ENCODE data around the gene CRTAC1.

CRTAC1 gene

DNA sequence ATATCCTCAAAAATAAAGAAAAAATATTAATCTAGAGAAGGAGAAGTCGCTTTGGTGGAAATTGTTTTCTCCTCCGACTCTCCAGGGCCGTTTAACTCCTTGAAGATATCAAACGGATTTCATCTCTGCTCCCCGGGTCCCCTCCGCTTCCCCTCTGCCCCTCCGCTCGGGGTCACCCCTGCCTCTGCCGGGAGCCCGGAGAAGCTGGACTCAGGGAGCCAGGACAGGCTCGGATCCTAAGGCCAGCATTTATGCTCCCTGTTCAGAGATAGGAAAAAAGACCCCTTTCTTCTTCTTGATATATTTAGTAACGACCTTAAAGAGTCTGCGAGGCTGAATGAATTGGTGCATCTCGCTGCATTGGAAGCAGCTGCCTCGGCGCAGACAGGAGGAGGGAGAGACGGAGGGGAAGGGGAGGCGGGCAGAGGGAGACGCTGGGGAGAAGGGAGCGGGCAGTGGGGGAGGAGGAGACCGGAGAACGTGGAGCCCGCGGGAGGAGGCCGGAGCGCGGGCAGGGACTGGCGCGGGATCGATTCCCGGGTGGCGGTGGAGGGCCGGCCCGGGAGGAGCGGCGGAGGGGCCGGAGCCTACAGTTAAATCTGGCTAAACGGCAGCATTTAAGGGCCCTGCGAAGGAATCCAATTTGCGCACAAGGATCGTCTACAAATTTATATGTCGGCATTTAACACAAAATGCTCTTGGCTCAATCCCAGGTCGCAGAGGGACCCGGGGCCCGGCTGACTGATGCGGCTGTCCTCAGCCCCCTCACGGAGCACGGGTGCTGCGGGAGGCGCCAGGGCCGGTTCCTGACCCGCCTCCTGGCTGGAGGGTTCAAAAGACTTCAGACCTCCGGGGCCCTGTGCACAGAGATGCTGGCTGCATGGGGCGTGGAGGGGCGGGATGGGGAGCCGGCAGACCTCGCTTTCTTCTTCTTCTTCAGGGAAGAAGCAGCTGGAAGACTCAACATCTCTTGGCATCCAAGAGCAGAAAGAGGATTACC lies 55.6 kb downstream of the CRTAC1 start:
- no peak for DNase-seq (ENCODE audit: low read depth)

DNA sequence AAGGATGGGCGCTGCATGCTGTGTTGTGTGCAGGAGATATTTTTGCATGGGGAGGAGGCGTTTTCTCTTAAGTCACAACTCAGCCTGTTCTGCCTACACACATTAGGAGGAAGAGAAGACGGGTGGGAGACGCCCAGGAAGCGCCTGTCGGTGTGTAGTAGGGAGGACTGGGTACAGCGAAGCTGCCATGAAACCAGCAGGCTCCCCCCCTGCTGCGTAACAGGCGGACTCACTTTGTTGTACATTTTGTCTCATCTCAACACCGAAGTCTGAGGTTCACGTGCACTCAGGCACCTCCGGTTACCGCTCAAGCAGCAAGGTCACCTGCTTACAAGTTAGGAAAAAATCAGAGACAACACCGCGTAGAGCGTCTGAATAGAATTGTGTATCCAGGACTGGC lies 56.3 kb downstream of the CRTAC1 start:
- DNase-seq (ENCODE audit: low read depth) = no peak

DNA sequence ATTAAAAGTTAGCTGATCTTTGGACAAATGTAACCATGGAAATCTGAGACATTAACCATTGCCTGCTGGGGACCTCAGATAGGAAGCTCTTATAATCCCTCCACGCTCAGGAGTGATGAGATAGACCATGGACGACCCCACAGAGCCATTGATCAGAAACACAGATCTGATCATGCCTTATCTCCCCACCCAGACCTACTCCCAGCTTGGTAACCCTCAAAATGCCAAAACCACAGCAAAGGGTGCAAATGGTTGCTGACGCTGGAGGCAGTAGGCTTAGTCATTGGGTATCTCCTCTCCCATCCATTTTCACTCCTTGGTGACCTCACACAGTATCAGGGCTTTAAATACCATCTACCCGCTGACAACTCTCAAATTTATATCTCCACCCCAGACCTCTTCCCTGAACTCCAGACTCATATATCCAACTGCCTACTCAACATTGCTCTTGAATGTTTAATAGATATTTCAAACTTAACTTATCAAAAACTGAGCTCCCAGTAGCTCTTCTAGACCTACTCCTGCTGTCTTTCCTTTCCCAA lies 60.8 kb downstream of the CRTAC1 start:
- no peak for DNase-seq (ENCODE audit: low read depth)

DNA sequence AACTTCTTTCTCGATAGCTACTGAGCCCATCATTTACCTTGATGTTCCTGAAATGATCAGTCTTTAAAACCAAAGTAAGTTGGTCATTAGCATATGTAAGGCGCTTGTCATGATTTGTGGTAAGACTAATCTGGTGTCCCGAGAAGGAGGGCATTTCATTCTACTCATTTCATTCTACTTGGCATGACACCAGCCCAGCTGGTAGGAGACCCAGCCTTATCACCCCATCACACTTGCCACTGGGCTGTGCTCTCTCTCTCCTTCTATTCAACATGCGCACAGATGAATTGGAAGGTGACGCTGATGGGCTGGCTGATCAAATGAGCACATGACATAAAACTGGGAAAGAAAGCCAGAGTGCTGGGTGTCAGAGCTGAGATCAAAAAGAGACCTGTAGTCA lies 65.7 kb downstream of the CRTAC1 start:
- DNase-seq (ENCODE audit: low read depth) = no peak

DNA sequence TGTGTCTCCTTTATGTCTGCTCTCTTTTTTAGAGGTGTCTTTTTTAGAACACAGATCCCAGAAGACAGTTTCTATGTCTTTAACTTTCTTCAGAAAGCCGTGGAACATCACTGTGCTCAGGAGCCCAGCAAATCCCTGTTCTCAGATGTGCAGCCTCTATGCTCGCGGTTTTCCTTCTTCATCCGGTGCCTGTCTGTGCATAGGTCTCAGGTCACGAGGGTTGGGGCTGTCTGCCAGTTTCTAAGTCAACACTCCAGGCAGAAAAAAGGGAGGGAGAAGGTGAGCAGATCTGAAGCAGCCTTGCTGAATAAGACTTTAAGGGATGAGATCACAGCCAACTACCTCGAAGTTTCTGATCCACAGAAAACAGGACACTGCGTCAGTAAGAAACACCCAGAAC lies 68.5 kb downstream of the CRTAC1 start:
- DNase-seq (ENCODE audit: low read depth) = no peak

DNA sequence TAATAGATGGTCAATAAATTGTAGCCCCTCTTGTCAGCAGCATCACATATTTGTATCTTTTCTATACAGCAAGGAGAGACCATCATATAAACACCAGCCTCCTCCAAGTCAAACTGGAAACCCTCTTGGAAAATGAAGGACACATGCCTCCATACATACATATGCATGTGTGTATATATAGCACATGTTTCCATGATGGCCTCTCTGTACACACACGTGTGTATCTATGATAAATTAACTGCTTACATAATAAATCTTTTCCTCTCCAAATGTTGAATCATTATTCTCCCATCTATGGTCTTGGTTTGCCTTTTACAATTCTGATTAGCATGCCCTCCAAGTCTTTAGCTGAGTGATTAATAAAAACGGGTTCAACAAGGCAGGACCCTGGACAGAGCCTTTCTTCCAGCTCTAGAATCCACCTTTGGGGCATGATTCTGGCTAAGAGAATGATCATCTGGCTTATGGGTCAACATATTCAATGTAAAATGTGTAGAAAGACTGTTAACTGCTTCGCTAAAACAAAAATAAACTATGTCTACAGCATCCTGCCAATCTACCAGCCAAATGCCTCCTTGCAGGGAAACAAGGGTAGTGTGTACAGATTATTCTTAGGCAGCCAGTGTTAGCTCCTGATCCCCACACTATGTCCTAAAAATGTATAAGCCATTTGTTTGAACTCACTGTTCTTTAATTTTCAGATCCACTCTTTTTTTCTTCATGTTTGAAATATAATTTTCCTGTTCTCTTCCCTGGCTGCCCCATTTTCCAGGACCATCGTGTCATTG lies 70.0 kb downstream of the CRTAC1 start:
- DNase-seq (ENCODE audit: low read depth) = no peak

DNA sequence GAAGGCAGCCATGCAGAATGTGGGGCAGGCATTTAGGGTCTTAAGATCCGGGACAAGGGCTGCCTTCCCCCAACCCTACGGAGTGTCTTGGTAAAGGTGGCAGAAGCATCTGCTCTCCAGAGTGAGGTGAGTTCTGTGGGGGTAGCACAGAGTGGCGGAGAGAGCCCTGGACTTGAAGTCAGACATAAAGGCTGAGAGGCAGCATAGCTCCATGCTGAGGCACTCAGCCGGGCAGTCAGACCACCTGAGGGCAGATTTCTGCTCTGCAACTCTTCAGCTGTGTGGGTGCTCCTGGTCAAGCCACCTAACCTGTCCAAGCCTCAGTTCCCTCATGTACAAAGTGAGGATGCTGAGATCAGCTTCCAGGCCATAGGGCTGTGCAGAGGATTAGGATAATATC lies 81.0 kb downstream of the CRTAC1 start:
- no peak for DNase-seq (ENCODE audit: low read depth)

DNA sequence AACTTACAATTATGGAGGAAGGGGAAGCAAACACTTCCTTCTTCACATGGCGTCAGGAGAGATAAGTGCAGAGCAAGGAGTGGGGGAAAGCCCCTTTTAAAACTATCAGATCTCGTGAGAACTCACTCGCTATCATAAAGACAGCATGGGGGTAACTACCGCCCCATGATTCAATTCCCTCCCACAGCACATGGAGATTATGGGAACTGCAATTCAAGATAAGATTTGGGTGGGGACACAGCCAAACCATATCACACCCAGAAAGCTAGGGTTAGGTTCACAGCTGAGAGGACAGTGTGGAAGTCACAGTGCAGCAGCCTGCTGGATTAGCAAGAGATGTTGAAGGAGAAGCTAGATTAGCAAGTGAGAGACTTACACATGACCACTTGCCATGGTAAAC lies 81.6 kb downstream of the CRTAC1 start:
- no peak for DNase-seq (ENCODE audit: low read depth)

DNA sequence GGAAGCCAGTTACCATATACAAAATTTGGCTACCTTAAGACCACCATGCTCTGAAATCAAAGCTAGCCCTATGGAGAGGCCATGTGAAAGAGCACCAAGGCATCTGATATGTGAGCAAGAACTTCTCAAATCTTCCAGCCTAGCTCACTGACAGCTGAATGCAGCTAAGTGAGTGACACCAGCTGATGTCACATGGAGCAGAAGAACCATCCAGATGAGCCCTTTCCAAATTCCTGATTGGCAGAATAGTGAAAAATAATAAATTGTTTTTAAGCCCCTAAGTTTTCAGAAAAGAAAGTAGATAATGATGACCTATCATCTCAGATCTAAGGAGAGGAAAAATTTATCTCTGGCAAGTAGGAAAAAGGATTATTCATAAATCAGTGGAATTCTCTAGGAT lies 85.6 kb downstream of the CRTAC1 start:
- no peak for DNase-seq (ENCODE audit: low read depth)

DNA sequence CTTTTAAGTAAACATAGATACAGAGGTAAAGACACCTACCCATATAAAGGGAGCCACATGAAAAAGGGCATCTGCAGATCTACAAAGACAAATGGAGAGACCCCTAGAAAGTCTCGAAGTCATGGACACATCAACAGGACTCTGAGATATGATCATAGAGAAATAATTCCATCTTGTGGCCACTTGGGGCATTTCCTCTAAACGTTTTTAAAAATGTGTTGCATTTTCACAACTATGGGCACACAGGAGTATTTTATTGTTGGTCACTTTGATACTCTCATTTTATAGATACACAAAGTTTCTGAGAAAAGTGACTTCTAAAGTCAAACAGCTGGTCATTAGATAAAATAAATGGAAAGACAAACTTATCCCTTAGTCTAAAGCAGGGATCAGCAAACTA lies 87.1 kb downstream of the CRTAC1 start:
- no peak for DNase-seq (ENCODE audit: low read depth)

DNA sequence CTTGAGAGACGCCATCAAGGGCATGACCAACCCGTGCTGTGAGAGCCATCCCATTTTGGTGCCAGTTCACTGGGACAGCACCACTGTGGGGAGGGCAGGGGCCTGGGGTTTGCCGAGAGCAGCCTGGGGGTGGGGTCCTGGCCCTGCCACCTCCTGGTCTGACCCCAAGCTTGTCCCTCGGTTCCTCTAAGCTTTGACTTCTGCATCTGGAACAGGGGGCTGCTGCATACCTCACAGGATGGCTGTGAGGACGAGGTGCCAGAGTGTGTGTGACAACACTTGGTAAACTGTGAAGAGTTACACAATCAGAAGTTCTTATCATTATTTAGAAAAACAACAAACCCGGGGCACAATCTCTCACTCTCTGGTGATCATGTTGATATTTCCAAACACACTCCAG lies 89.9 kb downstream of the CRTAC1 start:
- no peak for DNase-seq (ENCODE audit: low read depth)

DNA sequence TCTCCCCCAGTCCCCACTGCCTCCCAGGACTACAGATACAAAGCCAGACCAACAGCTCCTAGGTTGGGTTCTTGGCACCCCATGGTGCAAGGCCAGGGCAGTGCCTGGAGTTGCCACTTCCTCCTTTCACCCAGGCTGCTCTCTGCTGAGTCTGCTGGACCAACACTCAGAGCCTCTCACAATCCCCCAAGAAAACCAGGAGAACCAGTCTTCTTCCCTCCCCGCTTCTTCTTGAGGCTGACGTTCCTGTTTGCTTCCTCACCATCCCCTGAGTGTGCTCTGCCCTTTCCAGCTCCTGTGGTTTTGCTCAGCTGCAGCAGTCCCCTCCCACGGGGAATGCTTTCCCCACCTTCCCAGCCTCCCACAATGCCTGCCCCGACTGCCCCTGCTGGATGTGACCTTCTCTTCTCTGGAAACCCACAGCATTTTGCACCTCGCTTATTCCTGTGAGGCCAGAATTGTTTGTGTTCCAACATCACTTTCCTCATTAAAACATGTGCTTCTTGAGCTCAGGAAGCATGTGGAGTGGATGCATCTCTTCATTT lies 90.9 kb downstream of the CRTAC1 start:
- no peak for DNase-seq (ENCODE audit: low read depth)

DNA sequence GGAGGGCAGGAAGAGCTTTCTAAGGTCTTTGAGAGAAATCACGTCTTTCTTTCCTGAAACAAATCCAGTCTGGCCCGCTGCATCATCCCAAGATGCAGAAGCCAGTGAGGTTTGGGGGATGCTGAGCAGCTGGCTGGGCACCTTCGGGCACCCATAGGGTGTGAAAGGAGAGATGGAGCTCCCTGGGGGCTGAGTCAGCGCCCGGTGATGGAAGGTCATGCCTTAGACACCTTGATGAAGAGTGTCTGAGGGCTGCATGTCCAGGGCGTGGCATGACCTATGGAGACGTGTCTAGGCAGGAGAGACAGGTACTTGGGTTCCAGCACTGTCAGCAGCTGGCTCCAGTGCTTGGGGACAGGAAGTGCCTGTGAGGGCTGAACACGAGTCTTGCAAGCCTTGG lies 92.5 kb downstream of the CRTAC1 start:
- DNase-seq (ENCODE audit: low read depth) = no peak

DNA sequence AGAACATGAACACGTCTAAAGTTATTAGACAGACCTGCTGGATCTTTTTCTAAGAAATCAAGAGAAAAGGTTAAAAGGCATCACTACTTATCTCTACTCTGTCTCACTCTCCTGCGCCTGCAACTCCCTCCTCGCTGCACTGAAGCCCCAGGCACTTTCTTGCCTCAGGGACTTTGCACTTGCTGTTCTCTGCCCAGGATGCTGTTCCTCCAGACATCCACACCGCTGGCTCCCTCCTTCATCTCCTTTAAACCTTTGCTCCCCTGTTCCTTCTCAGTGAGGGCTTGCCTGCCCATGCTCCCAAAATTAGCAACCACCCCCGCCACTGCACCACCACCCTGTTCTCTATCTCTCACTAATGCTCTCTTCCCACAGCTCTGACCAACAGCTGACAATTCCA lies 93.4 kb downstream of the CRTAC1 start:
- no peak for DNase-seq (ENCODE audit: low read depth)

DNA sequence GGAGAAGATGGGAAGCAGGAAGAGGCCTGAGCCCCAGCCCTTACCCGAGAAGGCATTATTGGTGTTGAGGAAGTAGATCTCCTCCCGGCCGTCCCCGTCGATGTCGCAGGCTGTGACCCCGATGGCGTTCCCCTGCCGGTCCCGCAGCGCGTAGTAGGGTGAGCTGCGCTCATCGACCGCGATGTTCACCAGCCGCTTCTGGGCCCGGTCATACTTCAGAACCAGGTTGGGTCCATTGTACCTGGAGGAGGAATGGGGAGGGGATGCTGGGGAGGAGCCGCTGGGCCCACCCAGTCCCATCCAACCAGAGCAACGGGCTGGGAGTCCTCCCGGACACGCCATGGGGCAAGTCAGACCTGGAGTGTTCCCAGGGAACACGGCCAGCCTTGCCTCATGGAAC lies 94.3 kb downstream of the CRTAC1 start:
- DNase-seq (ENCODE audit: low read depth) = no peak

DNA sequence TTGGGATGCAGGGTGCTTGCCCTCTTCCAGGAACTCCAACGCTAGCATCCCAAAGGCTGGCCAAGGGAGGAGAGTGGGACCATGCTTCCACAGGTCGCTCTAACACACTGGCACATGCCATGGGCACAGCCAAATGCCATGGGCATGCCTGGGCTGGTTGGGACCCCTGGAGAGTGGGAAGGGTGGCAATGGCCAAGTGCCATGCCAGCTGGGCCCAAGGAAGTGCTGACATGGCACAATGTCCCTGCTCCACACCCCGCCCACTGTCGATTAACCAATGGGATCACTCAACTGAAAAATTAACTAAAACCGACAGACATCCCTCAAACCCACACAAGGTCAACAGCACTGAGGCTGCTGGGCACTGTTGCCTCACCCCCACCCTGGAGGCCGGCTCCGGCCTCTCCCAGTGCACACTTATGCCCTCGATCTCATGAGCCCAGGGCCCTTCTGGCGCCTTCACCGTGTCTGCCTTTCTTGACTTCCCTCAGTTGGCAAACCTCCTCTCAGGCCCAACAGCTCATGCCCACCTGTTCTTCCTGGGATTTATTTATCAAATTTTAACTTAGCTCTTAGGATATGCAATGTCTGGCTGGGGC lies 97.4 kb downstream of the CRTAC1 start:
- DNase-seq (ENCODE audit: low read depth) = no peak

DNA sequence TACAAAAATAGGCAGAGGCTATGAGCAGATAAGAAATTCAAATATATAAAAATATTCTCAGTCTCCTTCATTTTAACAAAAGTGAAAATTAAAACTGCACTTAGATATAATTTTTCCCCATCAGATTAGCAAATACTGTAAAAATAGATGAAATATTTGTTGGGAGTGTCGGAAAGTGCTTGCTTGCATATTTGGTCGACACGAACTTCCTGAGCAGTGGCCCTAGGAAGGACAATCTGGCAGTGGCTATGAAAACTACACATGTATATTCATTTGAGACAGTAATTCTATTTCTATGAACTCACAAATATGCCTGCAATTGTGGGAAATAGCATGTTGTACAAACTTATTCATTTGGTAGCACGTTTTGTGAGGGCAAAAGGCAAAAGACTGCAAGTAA lies 99.4 kb downstream of the CRTAC1 start:
- DNase-seq (ENCODE audit: low read depth) = no peak

DNA sequence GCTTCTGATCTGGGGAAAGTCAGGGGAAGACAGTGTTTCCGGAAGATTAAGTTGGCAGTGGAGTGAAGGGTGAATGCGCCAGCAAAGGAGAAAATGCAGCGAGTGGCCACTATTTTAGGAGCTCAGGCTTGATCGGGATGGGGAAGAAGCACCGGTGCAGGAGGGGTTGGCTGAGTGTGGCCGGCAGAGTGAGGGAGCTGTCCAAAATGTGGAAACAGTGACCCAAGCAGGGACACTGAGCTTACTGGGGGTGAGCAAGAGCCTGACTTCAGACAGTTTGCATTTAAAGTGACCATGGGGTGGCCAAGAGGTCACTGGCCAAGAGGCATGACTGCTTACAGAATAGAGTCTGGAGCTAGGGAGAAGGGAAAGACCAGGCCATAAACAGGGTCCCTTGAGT lies 101.5 kb downstream of the CRTAC1 start:
- no peak for DNase-seq (ENCODE audit: low read depth)

DNA sequence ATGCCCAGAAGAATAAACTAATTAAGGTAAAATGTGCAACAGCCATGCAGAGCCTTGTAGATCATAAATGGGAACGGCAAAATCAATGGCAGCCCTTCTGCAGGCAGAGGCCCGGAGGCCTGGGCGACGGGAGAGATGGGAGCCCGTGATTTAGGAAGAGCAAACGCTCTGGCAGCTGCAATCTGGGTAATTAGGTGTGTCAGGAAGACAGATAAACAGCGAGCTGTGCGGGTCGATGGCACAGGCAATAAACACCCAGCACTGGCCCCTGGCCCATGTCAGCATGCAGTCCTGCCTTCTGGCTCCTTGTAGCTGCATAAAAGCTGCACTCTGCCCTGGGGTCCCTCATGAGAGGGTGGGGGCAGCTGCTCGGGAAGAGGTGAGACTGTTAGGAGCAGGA lies 102.8 kb downstream of the CRTAC1 start:
- DNase-seq (ENCODE audit: low read depth) = no peak

DNA sequence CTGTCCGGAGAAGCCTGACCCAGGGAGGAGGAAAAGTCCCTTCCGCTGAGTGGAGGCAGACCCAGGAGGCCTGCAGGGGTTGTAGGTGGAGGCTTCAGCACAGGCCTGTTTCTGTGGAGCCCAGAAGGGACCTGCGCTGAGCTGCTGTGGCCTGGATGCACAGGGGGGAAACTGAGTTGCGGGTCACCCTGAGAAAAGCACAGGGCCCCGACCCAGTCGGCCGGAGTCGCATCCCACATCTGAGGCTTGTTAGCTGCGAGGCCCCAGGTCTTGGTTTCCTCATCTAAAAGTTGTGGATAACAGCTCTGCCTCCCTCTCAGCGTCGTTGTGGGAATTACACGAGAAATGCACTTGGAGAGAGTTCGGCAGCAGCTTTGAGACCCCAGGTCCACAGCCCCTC lies 104.4 kb downstream of the CRTAC1 start:
- DNase-seq (ENCODE audit: low read depth) = no peak

DNA sequence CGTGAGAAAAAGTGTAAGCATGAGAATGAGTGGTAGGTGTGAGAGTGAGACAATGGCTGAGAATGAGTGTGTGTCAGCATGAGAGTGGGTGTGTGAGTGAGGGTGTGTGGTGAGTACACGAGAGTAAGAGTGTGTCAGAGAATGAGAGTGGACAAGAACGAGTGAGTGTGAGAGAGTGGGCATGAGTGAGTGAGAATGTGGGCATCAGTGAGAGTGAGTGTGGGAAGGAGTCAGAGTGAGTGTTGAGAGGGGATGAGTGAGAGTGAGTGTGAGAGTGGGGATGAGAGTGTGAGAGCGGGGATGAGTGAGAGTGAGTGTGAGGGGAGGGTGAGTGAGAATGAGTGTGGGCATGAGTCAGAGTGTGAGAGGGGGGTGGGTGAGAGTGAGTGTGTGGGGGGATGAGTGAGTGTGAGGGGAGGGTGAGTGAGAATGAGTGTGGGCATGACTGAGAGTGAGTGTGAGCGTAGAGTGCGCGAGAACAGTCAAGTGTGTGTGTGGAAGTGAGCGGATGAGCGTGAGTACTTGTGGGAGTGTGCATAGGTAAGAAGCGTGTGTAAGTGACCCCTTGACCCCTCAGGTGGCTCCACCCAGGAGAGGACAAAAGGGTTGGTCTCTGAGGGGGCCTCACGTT lies 105.0 kb downstream of the CRTAC1 start:
- DNase-seq (ENCODE audit: low read depth) = no peak

DNA sequence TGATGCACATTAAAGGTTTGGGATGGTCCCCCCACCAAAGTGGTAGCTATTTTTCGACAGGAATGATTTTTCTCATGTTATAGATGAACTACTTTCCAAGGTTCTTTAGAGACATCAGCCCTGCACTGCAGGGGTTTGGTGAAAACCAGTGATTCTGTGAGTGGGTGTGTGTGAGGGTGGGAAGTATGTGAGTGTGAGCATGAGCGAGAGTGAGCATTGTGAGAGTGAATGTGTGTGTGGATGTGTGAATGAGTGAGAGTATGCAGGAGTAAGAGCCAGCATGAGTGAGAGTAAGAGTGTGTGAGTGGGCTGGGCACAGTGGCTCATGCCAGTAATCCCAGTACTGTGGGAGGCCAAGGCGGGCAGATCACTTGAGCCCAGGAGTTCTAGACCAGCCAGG lies 105.7 kb downstream of the CRTAC1 start:
- no peak for DNase-seq (ENCODE audit: low read depth)
